ENCODE results near the gene PANX3. TPM values are rescaled to one million over a fixed set of nuclear protein-coding genes. Genes with fewer than 3 reads are reported as not detected.

PANX3 gene
- polyA plus RNA-seq, 1 donor (not counting 4 experiments of a cell fraction or from before 2014, with no cell fraction given), result not detected

- no peaks in the 10 kb centered on the region for H3K9me3 ChIP-seq (ENCODE audit: control insufficient read depth, low read depth, low read length)
- dilution Hi-C loops (cut with MboI; ENCODE audit: extremely low pct_ligation_motif_present, low sequenced_read_pairs), result no loop called here
- H2AFZ ChIP-seq (ENCODE audit: control insufficient read depth, low read length), result no peak overlapping the region
- H4K20me1 ChIP-seq (ENCODE audit: control insufficient read depth, extremely low read depth, insufficient read depth, low read length), result no peaks in the 10 kb centered on the region
- H3K27me3 ChIP-seq (ENCODE audit: control insufficient read depth, extremely low read depth, insufficient read depth, low read length), result no peaks in the 10 kb centered on the region
- H3K9me1 ChIP-seq (ENCODE audit: control insufficient read depth, extremely low read depth, insufficient read depth, low read length), result no peaks in the 10 kb centered on the region
- no peak overlapping the region for H3K27ac ChIP-seq (ENCODE audit: control insufficient read depth, insufficient read depth, low read length)
- H3K9ac ChIP-seq (ENCODE audit: control insufficient read depth, extremely low read depth, insufficient read depth, low read length), result no peak overlapping the region
- no peak overlapping the region for H3K4me3 ChIP-seq (ENCODE audit: control insufficient read depth in 2 of 3, extremely low read depth in 1 of 3, insufficient read depth in 2 of 3, low read depth in 1 of 3, low read length in 3 of 3)
- FAIRE-seq (no peak), DNase-seq (ENCODE audit: low read depth, low spot score) (no peak)
- H3K79me2 ChIP-seq (ENCODE audit: control insufficient read depth, insufficient read depth, low read length), result no peaks in the 10 kb centered on the region
- H3K4me1 ChIP-seq (ENCODE audit: control insufficient read depth, extremely low read depth, insufficient read depth, low read length), result no peaks in the 10 kb centered on the region
- H3K4me2 ChIP-seq (ENCODE audit: control insufficient read depth, extremely low read depth, insufficient read depth, low read depth, low read length), result no peak overlapping the region
- no peak for TF ChIP-seq EZH2 (IDR thresholded peaks at IDR 0.05; ENCODE audit: low read length)
- no peak for TF ChIP-seq CTCF (optimal IDR thresholded peaks at IDR 0.05 in 1 of 3, IDR thresholded peaks at IDR 0.05 in 1 of 3, conservative IDR thresholded peaks at IDR 0.05 in 1 of 3; ENCODE audit: extremely low read depth in 1 of 3, insufficient read depth in 2 of 3, low read length in 3 of 3)
- no peaks in the 10 kb centered on the region for H3K36me3 ChIP-seq (ENCODE audit: control insufficient read depth in 2 of 2, extremely low read depth in 1 of 2, insufficient read depth in 2 of 2, low read length in 2 of 2)
Measured at GRCh38 chr11:124570160-124570559, 41.1 kb upstream of the PANX3 start.

- Histone ChIP-seq H3K27ac (ENCODE audit: control insufficient read depth, insufficient read depth, low read length) (no peak overlapping the region), H3K27me3 (ENCODE audit: control insufficient read depth, extremely low read depth, insufficient read depth, low read length) (no peaks in the 10 kb centered on the region), H3K4me2 (ENCODE audit: control insufficient read depth, extremely low read depth, insufficient read depth, low read depth, low read length) (no peak overlapping the region), H3K4me3 (ENCODE audit: control insufficient read depth in 2 of 3, extremely low read depth in 1 of 3, insufficient read depth in 2 of 3, low read depth in 1 of 3, low read length in 3 of 3) (no peak overlapping the region), H3K36me3 (ENCODE audit: control insufficient read depth in 2 of 2, extremely low read depth in 1 of 2, insufficient read depth in 2 of 2, low read length in 2 of 2) (no peaks in the 10 kb centered on the region), H3K79me2 (ENCODE audit: control insufficient read depth, insufficient read depth, low read length) (no peaks in the 10 kb centered on the region), H4K20me1 (ENCODE audit: control insufficient read depth, extremely low read depth, insufficient read depth, low read length) (no peaks in the 10 kb centered on the region), H2AFZ (ENCODE audit: control insufficient read depth, low read length) (no peak overlapping the region), H3K4me1 (ENCODE audit: control insufficient read depth, extremely low read depth, insufficient read depth, low read length) (no peaks in the 10 kb centered on the region), H3K9me1 (ENCODE audit: control insufficient read depth, extremely low read depth, insufficient read depth, low read length) (no peaks in the 10 kb centered on the region), H3K9ac (ENCODE audit: control insufficient read depth, extremely low read depth, insufficient read depth, low read length) (no peak overlapping the region), H3K9me3 (ENCODE audit: control insufficient read depth, low read depth, low read length) (no peaks in the 10 kb centered on the region)
- no peak for TF ChIP-seq EZH2 (IDR thresholded peaks at IDR 0.05; ENCODE audit: low read length)
- DNase-seq (ENCODE audit: low read depth, low spot score) (no peak), FAIRE-seq (no peak)
- dilution Hi-C loops (cut with MboI; ENCODE audit: extremely low pct_ligation_motif_present, low sequenced_read_pairs), result no loop called here
Measured at GRCh38 chr11:124577716-124578427, 33.4 kb upstream of the PANX3 start.

- no peaks in the 10 kb centered on the region for H3K79me2 ChIP-seq (ENCODE audit: control insufficient read depth, insufficient read depth, low read length)
- H3K4me2 ChIP-seq (ENCODE audit: control insufficient read depth, extremely low read depth, insufficient read depth, low read depth, low read length), result no peak overlapping the region
- H3K9ac ChIP-seq (ENCODE audit: control insufficient read depth, extremely low read depth, insufficient read depth, low read length), result no peak overlapping the region
- H3K36me3 ChIP-seq (ENCODE audit: control insufficient read depth in 2 of 2, extremely low read depth in 1 of 2, insufficient read depth in 2 of 2, low read length in 2 of 2), result no peaks in the 10 kb centered on the region
- H2AFZ ChIP-seq (ENCODE audit: control insufficient read depth, low read length), result no peak overlapping the region
- DNase-seq (ENCODE audit: low read depth, low spot score), result no peak
- dilution Hi-C loops (cut with MboI; ENCODE audit: extremely low pct_ligation_motif_present, low sequenced_read_pairs), result no loop called here
- no peaks in the 10 kb centered on the region for H3K9me3 ChIP-seq (ENCODE audit: control insufficient read depth, low read depth, low read length)
- no peak overlapping the region for H3K4me3 ChIP-seq (ENCODE audit: control insufficient read depth in 2 of 3, extremely low read depth in 1 of 3, insufficient read depth in 2 of 3, low read depth in 1 of 3, low read length in 3 of 3)
- H3K27ac ChIP-seq (ENCODE audit: control insufficient read depth, insufficient read depth, low read length), result no peak overlapping the region
- H3K9me1 ChIP-seq (ENCODE audit: control insufficient read depth, extremely low read depth, insufficient read depth, low read length), result no peaks in the 10 kb centered on the region
- H3K27me3 ChIP-seq (ENCODE audit: control insufficient read depth, extremely low read depth, insufficient read depth, low read length), result no peaks in the 10 kb centered on the region
- no peaks in the 10 kb centered on the region for H3K4me1 ChIP-seq (ENCODE audit: control insufficient read depth, extremely low read depth, insufficient read depth, low read length)
- TF ChIP-seq EZH2 (IDR thresholded peaks at IDR 0.05; ENCODE audit: low read length), result no peak
- no peak for TF ChIP-seq CTCF (optimal IDR thresholded peaks at IDR 0.05 in 1 of 3, IDR thresholded peaks at IDR 0.05 in 1 of 3, conservative IDR thresholded peaks at IDR 0.05 in 1 of 3; ENCODE audit: extremely low read depth in 1 of 3, insufficient read depth in 2 of 3, low read length in 3 of 3)
- no peaks in the 10 kb centered on the region for H4K20me1 ChIP-seq (ENCODE audit: control insufficient read depth, extremely low read depth, insufficient read depth, low read length)
- FAIRE-seq, result no peak
Measured at GRCh38 chr11:124578761-124579160, 32.5 kb upstream of the PANX3 start.
